Thyroid gland (tissue), 4 donors: ENCODE results near the gene TMEM272.

ENCODE experiments used
- POLR2A ChIP-seq, 2 donors: fragments of 450-650 bp; IDR thresholded peaks; one replicate each; pipeline ENCODE4 v1.6.1; 2017; ENCODE audit warnings: antibody characterized with exemption in 2 of 2, mild to moderate bottlenecking in 2 of 2, moderate library complexity in 1 of 2
- TF ChIP-seq, protein P1 (sequence below), 6 experiments: fragments of 200-600 bp in 3 of 6; fragments of 450-650 bp in 3 of 6; sonication (generic) in 3 of 6; IDR thresholded peaks; one replicate each; pipeline ENCODE4 v1.5.1; 2016 to 2019; ENCODE audit warnings: antibody characterized with exemption in 6 of 6, mild to moderate bottlenecking in 2 of 6, inconsistent platforms in 1 of 6, moderate library complexity in 1 of 6

DNA sequence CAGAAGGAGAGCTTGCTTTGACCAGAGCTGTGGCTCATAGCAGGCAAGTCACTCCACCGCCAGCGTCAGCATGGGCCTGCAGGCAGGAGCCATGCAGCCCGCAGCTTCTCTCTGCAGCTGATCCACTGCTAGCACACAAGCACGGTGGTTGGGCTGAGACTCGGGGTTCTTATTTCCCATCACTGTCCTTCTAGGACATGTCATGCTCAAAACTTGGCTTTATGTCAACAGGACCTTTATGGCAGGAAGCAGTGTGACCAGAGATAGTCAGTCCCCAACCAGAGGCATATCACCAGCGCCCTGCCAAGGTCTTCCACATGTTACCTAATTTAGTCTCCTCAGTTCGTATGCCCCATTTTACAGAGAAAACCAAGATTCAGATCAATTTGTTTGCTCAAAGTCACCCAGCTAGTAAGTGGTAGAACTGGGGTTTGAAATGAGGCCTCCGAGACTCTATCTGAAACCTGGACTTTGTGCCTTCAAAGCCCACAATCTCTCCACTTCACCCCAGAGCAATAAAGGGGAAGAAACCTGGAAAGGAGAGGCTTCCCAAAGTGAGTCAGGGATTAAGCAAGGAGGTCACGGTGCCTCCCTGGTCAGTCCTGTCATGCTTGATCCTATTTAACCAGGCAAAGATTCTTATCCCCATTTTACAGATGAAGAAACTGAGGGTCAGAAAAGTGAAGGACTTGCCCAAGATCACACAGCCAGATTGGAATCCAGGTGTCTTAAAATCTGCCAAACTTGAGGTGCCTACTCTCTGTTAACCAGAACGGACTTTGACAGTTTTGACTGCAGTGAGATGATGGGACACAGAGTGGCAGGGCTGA is 5.1 kb downstream of the TMEM272 start:
- TF ChIP-seq, protein P1, sequence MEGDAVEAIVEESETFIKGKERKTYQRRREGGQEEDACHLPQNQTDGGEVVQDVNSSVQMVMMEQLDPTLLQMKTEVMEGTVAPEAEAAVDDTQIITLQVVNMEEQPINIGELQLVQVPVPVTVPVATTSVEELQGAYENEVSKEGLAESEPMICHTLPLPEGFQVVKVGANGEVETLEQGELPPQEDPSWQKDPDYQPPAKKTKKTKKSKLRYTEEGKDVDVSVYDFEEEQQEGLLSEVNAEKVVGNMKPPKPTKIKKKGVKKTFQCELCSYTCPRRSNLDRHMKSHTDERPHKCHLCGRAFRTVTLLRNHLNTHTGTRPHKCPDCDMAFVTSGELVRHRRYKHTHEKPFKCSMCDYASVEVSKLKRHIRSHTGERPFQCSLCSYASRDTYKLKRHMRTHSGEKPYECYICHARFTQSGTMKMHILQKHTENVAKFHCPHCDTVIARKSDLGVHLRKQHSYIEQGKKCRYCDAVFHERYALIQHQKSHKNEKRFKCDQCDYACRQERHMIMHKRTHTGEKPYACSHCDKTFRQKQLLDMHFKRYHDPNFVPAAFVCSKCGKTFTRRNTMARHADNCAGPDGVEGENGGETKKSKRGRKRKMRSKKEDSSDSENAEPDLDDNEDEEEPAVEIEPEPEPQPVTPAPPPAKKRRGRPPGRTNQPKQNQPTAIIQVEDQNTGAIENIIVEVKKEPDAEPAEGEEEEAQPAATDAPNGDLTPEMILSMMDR (IDR thresholded peaks at IDR 0.05): no peak
- no peak for TF ChIP-seq POLR2A (IDR thresholded peaks at IDR 0.05)
